Neuronal stem cell (in vitro differentiated cells): Measurements from ENCODE around the gene FBXL7.

Experiments used
- DNase-seq: peaks from one replicate; pipeline ENCODE4 v3.0.0-alpha.2; 2013; ENCODE audit warnings: low spot score
- H2AFZ ChIP-seq: one replicate; pipeline ENCODE4 v1.6.1; 2013; ENCODE audit warnings: mild to moderate bottlenecking, low read length, inconsistent platforms
- H2AK5ac ChIP-seq: 2 replicates; pipeline ENCODE4 v1.6.1; 2013; ENCODE audit warnings: low read depth, mild to moderate bottlenecking, inconsistent platforms, low read length, moderate library complexity, mixed read lengths
- H2BK120ac ChIP-seq: 2 replicates; pipeline ENCODE4 v1.6.1; 2013; ENCODE audit warnings: low read depth, mild to moderate bottlenecking, inconsistent platforms, low read length, moderate library complexity, mixed read lengths
- H2BK12ac ChIP-seq: one replicate; pipeline ENCODE4 v1.6.1; 2013; ENCODE audit warnings: low read length, inconsistent platforms
- H2BK15ac ChIP-seq: 2 replicates; pipeline ENCODE4 v1.6.1; 2013; ENCODE audit warnings: mild to moderate bottlenecking, low read length, inconsistent platforms, mixed read lengths
- H2BK5ac ChIP-seq: one replicate; pipeline ENCODE4 v1.6.1; 2013; ENCODE audit warnings: inconsistent platforms, mild to moderate bottlenecking, low read length, moderate library complexity
- H3K14ac ChIP-seq: one replicate; pipeline ENCODE4 v1.6.1; 2013; ENCODE audit warnings: low read length, inconsistent platforms
- H3K18ac ChIP-seq: 2 replicates; pipeline ENCODE4 v1.6.1; 2013; ENCODE audit warnings: low read length, inconsistent platforms
- H3K23ac ChIP-seq: 2 replicates; pipeline ENCODE4 v1.6.1; 2013; ENCODE audit warnings: low read depth, mild to moderate bottlenecking, mixed read lengths, low read length, inconsistent platforms; ENCODE audit not compliant: poor library complexity
- H3K27ac ChIP-seq: replicated peaks from 3 replicates; pipeline ENCODE4 v1.5.1; 2013; ENCODE audit warnings: low read length, inconsistent platforms
- H3K27me3 ChIP-seq, 3 experiments: 2 replicates each; pipeline ENCODE4 v1.6.1; 2013; ENCODE audit warnings: low read length in 3 of 3, mild to moderate bottlenecking in 2 of 3, inconsistent platforms in 1 of 3, low read depth in 1 of 3, mixed read lengths in 1 of 3, moderate library complexity in 1 of 3; ENCODE audit not compliant: control insufficient read depth in 3 of 3, insufficient read depth in 3 of 3
- H3K36me3 ChIP-seq, 2 donors: replicated peaks in 1 of 2; 2 replicates each; pipeline ENCODE4 v1.6.1; 2013; ENCODE audit warnings: low read length in 2 of 2; ENCODE audit not compliant: control insufficient read depth in 2 of 2, insufficient read depth in 2 of 2
- H3K4ac ChIP-seq: 2 replicates; pipeline ENCODE4 v1.6.1; 2013; ENCODE audit warnings: inconsistent platforms, mild to moderate bottlenecking, low read length, moderate library complexity
- H3K4me1 ChIP-seq, 2 donors: 1 replicate in 1 of 2; 2 replicates in 1 of 2; pipeline ENCODE4 v1.6.1; 2013; ENCODE audit warnings: low read length in 2 of 2, low read depth in 1 of 2; ENCODE audit not compliant: control insufficient read depth in 2 of 2, insufficient read depth in 1 of 2
- H3K4me2 ChIP-seq: one replicate; pipeline ENCODE4 v1.6.1; 2013; ENCODE audit warnings: mild to moderate bottlenecking, low read length, inconsistent platforms; ENCODE audit not compliant: insufficient read depth, poor library complexity, severe bottlenecking
- H3K4me3 ChIP-seq, 2 donors: 2 replicates each; pipeline ENCODE4 v1.5.1; 2013; ENCODE audit warnings: low read length in 2 of 2, mild to moderate bottlenecking in 2 of 2, inconsistent platforms in 1 of 2, moderate library complexity in 1 of 2
- H3K79me1 ChIP-seq: one replicate; pipeline ENCODE4 v1.6.1; 2013; ENCODE audit warnings: low read depth, mild to moderate bottlenecking, inconsistent platforms, low read length, moderate library complexity
- H3K9ac ChIP-seq: one replicate; pipeline ENCODE4 v1.6.1; 2013; ENCODE audit warnings: mild to moderate bottlenecking, low read depth, low read length, inconsistent platforms; ENCODE audit not compliant: poor library complexity
- H3K9me3 ChIP-seq, 2 donors: replicated peaks in 1 of 2; 2 replicates each; pipeline versions ENCODE3 to v1.6.1; 2013; ENCODE audit warnings: low read length in 2 of 2, mild to moderate bottlenecking in 2 of 2, inconsistent platforms in 1 of 2, low read depth in 1 of 2, mixed read lengths in 1 of 2, moderate library complexity in 1 of 2; ENCODE audit not compliant: control insufficient read depth in 2 of 2, insufficient read depth in 1 of 2
- H4K8ac ChIP-seq: one replicate; pipeline ENCODE4 v1.6.1; 2013; ENCODE audit warnings: low read depth, mild to moderate bottlenecking, inconsistent platforms, low read length, moderate library complexity
- H4K91ac ChIP-seq: one replicate; pipeline ENCODE4 v1.6.1; 2013; ENCODE audit warnings: low read length, low read depth, mild to moderate bottlenecking, inconsistent platforms; ENCODE audit not compliant: poor library complexity
- WGBS, 2 donors: extraction: QIAGEN DNeasy Blood & Tissue Kit; methylation state at CpG; one replicate each; pipeline ENCODE4 v1.1.7; 2013; ENCODE audit warnings: missing lambda C conversion rate in 2 of 2, mixed read lengths in 1 of 2; ENCODE audit not compliant: insufficient read length in 2 of 2, insufficient replicate concordance in 1 of 2; ENCODE audit errors: extremely low coverage in 2 of 2; 5-methylcytosine and 5-hydroxymethylcytosine counted together

Gene FBXL7

DNA sequence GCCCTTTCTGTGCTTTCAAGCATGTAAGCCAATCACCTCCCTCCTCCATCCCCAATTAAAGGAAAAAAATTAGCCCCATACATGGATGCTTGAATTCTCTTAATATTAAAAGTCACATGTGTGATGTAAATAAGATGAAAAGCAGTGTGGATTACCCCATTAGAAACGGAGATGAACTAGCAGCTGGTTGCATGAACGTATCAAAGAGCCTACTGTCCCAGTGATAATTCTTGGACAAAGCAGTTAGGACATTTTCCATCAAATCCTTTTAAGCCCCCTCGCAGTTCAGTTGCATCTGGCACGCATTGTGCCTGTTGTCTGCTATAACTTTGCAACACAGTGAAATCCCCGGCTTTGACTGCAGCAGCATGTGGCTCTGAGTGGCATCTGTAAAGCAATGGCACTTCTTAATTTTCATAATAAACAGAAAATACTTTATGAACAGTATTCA, 285.6 kb downstream of the FBXL7 start:
- Histone ChIP-seq H3K4me3 (no peak overlapping the region), H3K4me2 (no peak overlapping the region), H3K4ac (no peak overlapping the region), H3K9ac (no peak overlapping the region), H3K14ac (no peak overlapping the region), H2AFZ (no peak overlapping the region), H2BK120ac (no peak overlapping the region), H3K27ac (no peak overlapping the region), H3K79me1 (peaks cover 2% of the 10 kb centered on the region), H3K36me3 (peaks cover 0 to 2% of the 10 kb centered on the region in 2 donors), H3K9me3 (peaks cover 0 to 4% of the 10 kb centered on the region in 2 donors), H2BK15ac (no peak overlapping the region), H4K8ac (no peak overlapping the region), H4K91ac (no peak overlapping the region), H3K4me1 (peaks cover 0 to 5% of the 10 kb centered on the region in 2 donors), H2BK5ac (no peak overlapping the region), H3K27me3 (no peaks in the 10 kb centered on the region), H2AK5ac (no peak overlapping the region), H3K23ac (no peak overlapping the region), H2BK12ac (no peak overlapping the region), H3K18ac (no peak overlapping the region)
- no CpG with 5 or more reads among the region's 5 CpGs for WGBS, 2 donors
- no peak for DNase-seq

DNA sequence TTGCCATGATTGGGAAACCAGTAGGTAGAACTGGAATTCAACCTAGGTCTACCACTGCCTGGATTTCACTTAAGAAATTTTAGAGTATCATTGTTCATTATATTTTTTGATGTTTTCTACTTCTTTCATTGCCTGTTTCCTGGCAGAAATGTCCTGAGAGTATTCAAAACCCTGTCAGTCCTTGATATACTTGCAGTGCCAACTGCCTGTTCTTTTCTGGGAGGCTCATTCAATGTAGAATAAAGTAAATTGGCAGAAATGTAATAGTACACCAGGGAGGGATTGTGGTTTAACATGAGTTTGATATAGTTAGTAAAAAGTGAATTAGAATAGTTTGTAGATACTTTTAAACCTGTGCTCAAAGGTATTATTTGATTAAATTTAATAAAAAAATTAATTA, 286.3 kb downstream of the FBXL7 start:
- Histone ChIP-seq H3K9me3 (peaks cover 0 to 4% of the 10 kb centered on the region in 2 donors), H3K79me1 (peaks cover 2% of the 10 kb centered on the region), H2AFZ (no peak overlapping the region), H4K8ac (no peak overlapping the region), H2BK120ac (no peak overlapping the region), H2AK5ac (no peak overlapping the region), H3K36me3 (peaks cover 0 to 2% of the 10 kb centered on the region in 2 donors), H3K23ac (no peak overlapping the region), H4K91ac (no peak overlapping the region), H3K27me3 (no peaks in the 10 kb centered on the region), H3K27ac (no peak overlapping the region), H3K4me2 (no peak overlapping the region), H2BK15ac (no peak overlapping the region), H3K4ac (no peak overlapping the region), H3K9ac (no peak overlapping the region), H2BK5ac (no peak overlapping the region), H2BK12ac (no peak overlapping the region), H3K4me1 (peaks cover 0 to 5% of the 10 kb centered on the region in 2 donors), H3K4me3 (no peak overlapping the region), H3K14ac (no peak overlapping the region), H3K18ac (no peak overlapping the region)
- no peak for DNase-seq

DNA sequence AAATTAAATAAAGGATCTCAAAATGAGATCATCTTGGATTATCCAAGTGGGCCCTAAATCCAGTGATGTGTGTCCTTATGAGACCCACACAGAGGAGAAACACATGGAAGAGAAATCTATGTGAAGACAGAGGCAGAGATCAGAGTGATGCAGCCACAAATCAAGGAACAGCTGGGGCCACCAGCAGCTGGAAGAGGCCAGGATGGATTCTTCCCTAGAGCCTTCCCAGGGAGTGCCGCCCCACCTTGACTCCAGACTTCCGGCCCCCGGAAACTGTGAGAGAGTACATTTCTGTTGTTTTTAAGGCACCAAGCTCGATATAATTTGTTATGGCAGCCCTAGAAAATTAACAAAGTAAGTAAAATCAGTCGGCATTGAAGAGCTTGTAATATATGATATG, 286.9 kb downstream of the FBXL7 start:
- Histone ChIP-seq H3K36me3 (peaks cover 0 to 2% of the 10 kb centered on the region in 2 donors), H4K91ac (no peak overlapping the region), H3K18ac (no peak overlapping the region), H3K4me2 (no peak overlapping the region), H2BK5ac (no peak overlapping the region), H3K9me3 (peaks cover 0 to 4% of the 10 kb centered on the region in 2 donors), H4K8ac (no peak overlapping the region), H3K79me1 (peaks cover 2% of the 10 kb centered on the region), H2BK120ac (no peak overlapping the region), H3K4me3 (no peak overlapping the region), H2AK5ac (no peak overlapping the region), H2BK15ac (no peak overlapping the region), H3K4ac (no peak overlapping the region), H3K27me3 (no peaks in the 10 kb centered on the region), H2AFZ (no peak overlapping the region), H3K14ac (no peak overlapping the region), H2BK12ac (no peak overlapping the region), H3K4me1 (peaks cover 0 to 5% of the 10 kb centered on the region in 2 donors), H3K9ac (no peak overlapping the region), H3K27ac (no peak overlapping the region), H3K23ac (no peak overlapping the region)
- no CpG with 5 or more reads among the region's 5 CpGs for WGBS, 2 donors
- DNase-seq = no peak

DNA sequence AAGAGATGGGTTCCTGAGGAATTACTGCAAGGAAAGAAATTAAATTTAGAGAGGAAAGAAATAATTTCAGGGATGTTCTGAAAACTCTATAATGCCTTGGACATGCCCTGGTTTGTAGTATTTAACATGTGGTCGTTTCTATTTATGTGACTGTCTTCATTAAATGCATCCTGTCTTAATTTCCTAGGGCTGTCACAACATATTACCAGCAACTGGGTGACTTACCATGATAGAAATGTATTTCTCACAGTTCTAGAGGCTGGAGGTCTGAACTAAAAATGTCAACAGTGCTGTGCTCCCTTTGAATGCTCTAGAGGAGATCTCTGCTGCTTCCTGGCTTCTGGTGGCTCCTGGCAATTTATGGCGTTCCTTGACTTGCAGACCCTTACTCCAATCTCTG, 287.7 kb downstream of the FBXL7 start:
- Histone ChIP-seq H3K36me3 (peaks cover 0 to 2% of the 10 kb centered on the region in 2 donors), H3K23ac (no peak overlapping the region), H3K9me3 (peaks cover 0 to 4% of the 10 kb centered on the region in 2 donors), H3K14ac (no peak overlapping the region), H2BK5ac (no peak overlapping the region), H3K9ac (no peak overlapping the region), H4K91ac (no peak overlapping the region), H2BK15ac (no peak overlapping the region), H3K27me3 (no peaks in the 10 kb centered on the region), H2AK5ac (no peak overlapping the region), H3K4me3 (no peak overlapping the region), H2AFZ (no peak overlapping the region), H3K27ac (no peak overlapping the region), H3K18ac (no peak overlapping the region), H3K79me1 (peaks cover 2% of the 10 kb centered on the region), H2BK120ac (no peak overlapping the region), H3K4me1 (peaks cover 0 to 5% of the 10 kb centered on the region in 2 donors), H4K8ac (no peak overlapping the region), H3K4me2 (no peak overlapping the region), H2BK12ac (no peak overlapping the region), H3K4ac (no peak overlapping the region)
- DNase-seq = no peak
- no CpG with 5 or more reads among the region's 2 CpGs for WGBS, 2 donors
